A549 (cell line): Measurements from ENCODE around the gene PNPLA3.

Experiments used
- ELK1 ChIP-seq: fragments of 150-350 bp; IDR thresholded peaks from 2 replicates; pipeline ENCODE4 v1.6.1; 2014; ENCODE audit warnings: low read depth, mild to moderate bottlenecking, low read length
- POLR2A ChIP-seq: IDR thresholded peaks from 2 replicates; pipeline ENCODE4 v1.6.1; 2012; ENCODE audit warnings: mild to moderate bottlenecking, low read length
- POLR2AphosphoS2 ChIP-seq: conservative IDR thresholded peaks from 2 replicates; pipeline ENCODE4 v1.6.1; 2012; ENCODE audit warnings: low read length, improper control_type of control experiment, inconsistent platforms
- TP53 ChIP-seq: fragments of 250-450 bp; sonication (Bioruptor Pico); IDR thresholded peaks from 2 replicates; pipeline ENCODE4 v1.5.0; 2021; ENCODE audit warnings: mild to moderate bottlenecking, moderate library complexity
- ZFP36 ChIP-seq: fragments of 450-650 bp; IDR thresholded peaks from 2 replicates; pipeline ENCODE4 v1.6.1; 2014; ENCODE audit warnings: borderline replicate concordance; ENCODE audit not compliant: partially characterized antibody

DNA sequence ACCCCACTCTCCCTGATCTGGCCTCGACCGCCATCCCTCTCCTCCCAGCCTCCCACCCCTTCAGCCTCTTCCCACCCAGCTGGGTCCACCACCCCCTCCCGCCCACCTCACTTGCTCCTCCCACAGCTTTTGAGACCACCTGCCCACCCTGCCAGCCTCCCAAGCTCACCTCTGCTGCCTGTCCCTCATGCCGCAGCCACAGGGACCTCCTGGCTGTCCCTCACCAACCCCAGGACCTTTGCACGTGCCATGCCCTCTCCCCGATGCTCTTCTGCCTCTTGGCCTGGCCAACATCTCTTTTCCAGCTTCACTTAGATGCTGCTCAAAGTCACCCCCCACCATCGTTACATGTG, 38.3 kb upstream of the PNPLA3 start:
- TF ChIP-seq ELK1 (no peak), POLR2AphosphoS2 (no peak), TP53 (CRISPR knock-in tag) (no peak), ZFP36 (no peak), POLR2A (no peak)
